Body of pancreas (tissue), 4 donors: ENCODE data around the gene HSPA4L.

Experiments used
- POLR2A ChIP-seq, 3 donors: fragments of 450-650 bp; IDR thresholded peaks; one replicate each; pipeline ENCODE4 v1.6.1; 2016; ENCODE audit warnings: antibody characterized with exemption in 3 of 3, mild to moderate bottlenecking in 2 of 3
- TF ChIP-seq, protein P1 (sequence below), 7 experiments: fragments of 450-650 bp in 4 of 7; fragments of 200-600 bp in 3 of 7; sonication (generic) in 3 of 7; IDR thresholded peaks; one replicate each; pipeline ENCODE4 v1.5.1; 2016 to 2019; ENCODE audit warnings: antibody characterized with exemption in 7 of 7

DNA sequence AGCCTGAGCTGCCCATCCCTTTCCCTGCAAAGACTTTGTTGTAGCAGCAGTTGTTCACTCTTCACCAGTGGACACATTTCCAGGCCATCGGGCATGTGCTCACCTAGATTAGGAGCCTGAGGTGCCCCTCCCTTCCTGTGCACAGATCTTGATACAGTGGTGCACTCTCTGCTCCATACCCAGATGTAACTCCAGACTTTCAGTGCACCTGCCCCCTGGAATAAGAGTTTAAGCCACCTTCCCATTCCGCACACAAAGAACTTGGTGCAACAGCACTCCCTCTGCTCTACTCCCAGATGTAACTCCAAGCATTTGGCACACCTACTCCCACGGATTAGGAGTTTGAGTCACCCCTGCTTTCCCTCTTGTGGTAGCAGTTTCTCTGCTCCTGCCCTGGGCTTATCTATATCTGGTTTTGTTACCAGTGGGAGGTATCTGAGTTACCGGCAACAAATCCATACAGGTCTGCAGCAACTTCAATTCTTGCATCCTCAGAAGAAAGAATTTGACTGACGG is 62.5 kb downstream of the HSPA4L start:
- TF ChIP-seq, protein P1, sequence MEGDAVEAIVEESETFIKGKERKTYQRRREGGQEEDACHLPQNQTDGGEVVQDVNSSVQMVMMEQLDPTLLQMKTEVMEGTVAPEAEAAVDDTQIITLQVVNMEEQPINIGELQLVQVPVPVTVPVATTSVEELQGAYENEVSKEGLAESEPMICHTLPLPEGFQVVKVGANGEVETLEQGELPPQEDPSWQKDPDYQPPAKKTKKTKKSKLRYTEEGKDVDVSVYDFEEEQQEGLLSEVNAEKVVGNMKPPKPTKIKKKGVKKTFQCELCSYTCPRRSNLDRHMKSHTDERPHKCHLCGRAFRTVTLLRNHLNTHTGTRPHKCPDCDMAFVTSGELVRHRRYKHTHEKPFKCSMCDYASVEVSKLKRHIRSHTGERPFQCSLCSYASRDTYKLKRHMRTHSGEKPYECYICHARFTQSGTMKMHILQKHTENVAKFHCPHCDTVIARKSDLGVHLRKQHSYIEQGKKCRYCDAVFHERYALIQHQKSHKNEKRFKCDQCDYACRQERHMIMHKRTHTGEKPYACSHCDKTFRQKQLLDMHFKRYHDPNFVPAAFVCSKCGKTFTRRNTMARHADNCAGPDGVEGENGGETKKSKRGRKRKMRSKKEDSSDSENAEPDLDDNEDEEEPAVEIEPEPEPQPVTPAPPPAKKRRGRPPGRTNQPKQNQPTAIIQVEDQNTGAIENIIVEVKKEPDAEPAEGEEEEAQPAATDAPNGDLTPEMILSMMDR (IDR thresholded peaks at IDR 0.05): no peak
- no peak for TF ChIP-seq POLR2A (IDR thresholded peaks at IDR 0.05)
